GM12874 (cell line): ENCODE results near the gene C6orf52.

Experiments
- CTCF ChIP-seq: IDR thresholded peaks from 2 replicates; pipeline ENCODE4 v1.5.1; 2011; ENCODE audit warnings: low read depth, mild to moderate bottlenecking, control low read depth, low read length, moderate library complexity; ENCODE audit not compliant: insufficient read depth

The C6orf52 gene

DNA sequence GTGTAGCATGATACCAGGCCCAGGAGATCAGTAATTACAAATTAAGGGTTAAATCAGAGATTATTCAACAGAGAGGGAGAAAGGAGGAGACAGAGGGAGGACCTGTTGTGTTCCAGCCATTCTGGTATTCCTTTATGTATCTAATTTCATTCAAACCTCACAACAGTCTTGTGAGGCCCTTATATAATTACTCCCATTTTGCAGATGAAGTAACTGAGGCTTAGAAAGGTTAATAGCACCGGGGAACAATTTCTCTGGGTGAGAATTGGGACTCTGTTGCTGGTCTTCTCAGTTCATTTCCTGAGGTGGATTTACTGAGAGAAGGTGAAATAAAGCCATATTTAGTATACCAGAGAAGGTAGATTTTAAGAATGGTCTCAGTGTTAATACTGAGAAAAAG lies 66.6 kb downstream of the C6orf52 start:
- no peak for TF ChIP-seq CTCF

DNA sequence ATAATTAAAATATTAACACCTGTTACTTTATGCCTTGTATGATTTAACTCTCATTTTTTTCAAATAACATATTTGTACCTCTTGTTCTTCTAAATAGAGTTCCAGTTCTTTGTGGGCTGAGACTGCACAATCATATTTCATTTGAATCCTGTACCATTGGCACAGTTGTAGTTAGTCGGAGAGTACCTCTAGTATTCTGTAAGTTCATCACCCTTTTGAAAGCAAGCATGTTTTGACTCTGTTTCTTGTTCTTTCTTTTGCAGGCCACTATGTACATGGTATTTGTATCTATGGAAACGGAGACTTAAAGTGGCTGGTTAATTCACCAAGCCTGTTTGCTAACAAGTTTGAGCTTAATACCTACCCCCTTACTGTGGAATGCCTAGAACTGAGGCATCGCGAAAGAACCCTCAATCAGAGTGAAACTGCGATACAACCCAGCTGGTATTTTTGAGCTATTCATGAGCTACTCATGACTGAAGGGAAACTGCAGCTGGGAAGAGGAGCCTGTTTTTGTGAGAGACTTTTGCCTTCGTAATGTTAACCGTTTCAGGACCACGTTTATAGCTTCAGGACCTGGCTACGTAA lies 68.2 kb downstream of the C6orf52 start:
- no peak for TF ChIP-seq CTCF

DNA sequence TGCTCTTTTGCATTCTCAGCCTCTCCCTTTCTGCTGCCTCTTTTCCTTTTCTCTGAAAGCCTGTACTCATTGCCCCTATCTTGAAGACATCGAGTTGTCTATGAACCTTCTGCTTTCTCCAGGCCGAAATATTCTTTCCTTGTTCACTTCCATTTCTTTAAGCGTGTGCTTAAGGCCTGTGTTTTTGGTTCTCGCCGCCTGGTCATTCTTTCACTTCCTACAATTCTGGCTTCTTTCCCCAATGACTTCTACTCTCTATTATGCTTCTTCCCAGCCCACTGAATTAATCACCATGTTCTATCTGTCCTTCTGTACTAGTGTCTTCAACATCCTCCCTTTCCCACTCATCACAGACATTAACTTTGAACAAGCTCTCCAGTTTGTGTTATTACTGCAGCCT lies 69.6 kb downstream of the C6orf52 start:
- no peak for TF ChIP-seq CTCF

DNA sequence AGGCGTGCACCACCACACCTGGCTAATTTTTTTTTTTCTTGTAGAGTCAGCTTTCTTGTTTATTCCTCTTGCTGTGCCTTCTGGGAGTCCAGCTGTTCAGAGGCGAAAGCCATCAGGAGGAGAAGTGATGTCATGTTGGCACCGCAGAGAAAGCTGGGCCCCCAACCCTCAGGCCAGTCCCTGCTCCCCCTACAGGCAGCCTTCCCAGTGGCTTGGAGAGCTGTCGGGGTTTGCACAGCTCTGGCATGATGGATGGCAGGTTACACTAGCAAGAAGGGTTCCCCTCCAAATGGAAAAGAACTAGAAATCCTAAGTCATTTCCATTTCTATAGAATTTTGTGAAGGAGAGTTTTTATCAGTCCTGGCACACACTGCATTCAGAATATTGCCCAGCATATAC lies 72.6 kb downstream of the C6orf52 start:
- no peak for TF ChIP-seq CTCF
